ENCODE data around the gene MMRN1.

The MMRN1 gene

GRCh38 chr4:89914609-89915550 lies 20.2 kb downstream of the MMRN1 start:
- Histone ChIP-seq H3K4me1 (ENCODE audit: control insufficient read depth, insufficient read depth, low read length) (peaks cover 7% of the 10 kb centered on the region), H3K4me3 (ENCODE audit: low read depth, low read length) (no peak overlapping the region), H3K9ac (ENCODE audit: low read depth, low read length) (no peak overlapping the region)

DNA sequence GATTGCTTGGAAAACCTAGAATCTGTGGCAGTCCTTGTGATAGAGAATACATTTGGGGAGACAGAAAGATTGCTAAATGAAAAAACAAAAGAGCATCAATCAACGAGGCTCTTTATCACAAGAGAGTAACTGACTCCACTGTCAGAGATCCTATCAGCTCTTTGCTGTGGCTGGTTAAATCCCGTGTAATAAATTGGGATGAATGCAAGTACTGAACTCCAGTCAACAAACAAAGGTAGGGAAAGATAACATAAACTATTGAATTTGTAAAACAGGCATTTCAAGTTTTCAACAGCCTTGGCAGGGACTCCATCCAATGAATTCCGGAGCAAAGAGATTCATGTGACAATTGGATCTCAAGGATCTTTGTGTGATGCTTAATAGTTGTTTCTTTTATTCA lies 21.3 kb downstream of the MMRN1 start:
- Histone ChIP-seq H3K4me1 (ENCODE audit: control insufficient read depth, insufficient read depth, low read length) (peaks cover 7% of the 10 kb centered on the region), H3K27me3 (ENCODE audit: control insufficient read depth, insufficient read depth, low read length) (no peaks in the 10 kb centered on the region), H3K36me3 (ENCODE audit: control insufficient read depth, insufficient read depth, low read length) (no peaks in the 10 kb centered on the region), H3K9me3 (ENCODE audit: control insufficient read depth, insufficient read depth, low read length) (no peaks in the 10 kb centered on the region), H3K4me3 (ENCODE audit: low read depth, low read length) (no peak overlapping the region), H3K9ac (ENCODE audit: low read depth, low read length) (no peak overlapping the region)

More at GRCh38 chr4:89914609-89915550, 20.2 kb downstream of the MMRN1 start:
- Histone ChIP-seq H3K36me3 (ENCODE audit: control insufficient read depth, insufficient read depth, low read length) (no peaks in the 10 kb centered on the region), H3K9me3 (ENCODE audit: control insufficient read depth, insufficient read depth, low read length) (no peaks in the 10 kb centered on the region), H3K27me3 (ENCODE audit: control insufficient read depth, insufficient read depth, low read length) (no peaks in the 10 kb centered on the region)

- Histone ChIP-seq H3K4me3 (ENCODE audit: low read depth, low read length) (no peak overlapping the region), H3K36me3 (ENCODE audit: control insufficient read depth, insufficient read depth, low read length) (no peaks in the 10 kb centered on the region), H3K9me3 (ENCODE audit: control insufficient read depth, insufficient read depth, low read length) (no peaks in the 10 kb centered on the region), H3K27me3 (ENCODE audit: control insufficient read depth, insufficient read depth, low read length) (no peaks in the 10 kb centered on the region), H3K4me1 (ENCODE audit: control insufficient read depth, insufficient read depth, low read length) (no peaks in the 10 kb centered on the region), H3K9ac (ENCODE audit: low read depth, low read length) (no peak overlapping the region)
Measured at GRCh38 chr4:89922848-89923416, 28.3 kb downstream of the MMRN1 start.

- Histone ChIP-seq H3K9ac (ENCODE audit: low read depth, low read length) (no peak overlapping the region), H3K4me1 (ENCODE audit: control insufficient read depth, insufficient read depth, low read length) (peaks cover 4% of the 10 kb centered on the region), H3K36me3 (ENCODE audit: control insufficient read depth, insufficient read depth, low read length) (no peaks in the 10 kb centered on the region), H3K9me3 (ENCODE audit: control insufficient read depth, insufficient read depth, low read length) (no peaks in the 10 kb centered on the region), H3K27me3 (ENCODE audit: control insufficient read depth, insufficient read depth, low read length) (no peaks in the 10 kb centered on the region), H3K4me3 (ENCODE audit: low read depth, low read length) (no peak overlapping the region)
Measured at GRCh38 chr4:89928838-89929237, 34.2 kb downstream of the MMRN1 start.

GRCh38 chr4:89929425-89930159 lies 34.9 kb downstream of the MMRN1 start:
- peaks cover 4% of the 10 kb centered on the region for H3K4me1 ChIP-seq (ENCODE audit: control insufficient read depth, insufficient read depth, low read length)
- H3K36me3 ChIP-seq (ENCODE audit: control insufficient read depth, insufficient read depth, low read length), result no peaks in the 10 kb centered on the region
- H3K4me3 ChIP-seq (ENCODE audit: low read depth, low read length), result no peak overlapping the region
- H3K9me3 ChIP-seq (ENCODE audit: control insufficient read depth, insufficient read depth, low read length), result no peaks in the 10 kb centered on the region
- H3K9ac ChIP-seq (ENCODE audit: low read depth, low read length), result no peak overlapping the region
- no peaks in the 10 kb centered on the region for H3K27me3 ChIP-seq (ENCODE audit: control insufficient read depth, insufficient read depth, low read length)

- Histone ChIP-seq H3K4me3 (ENCODE audit: low read depth, low read length) (no peak overlapping the region), H3K36me3 (ENCODE audit: control insufficient read depth, insufficient read depth, low read length) (no peaks in the 10 kb centered on the region), H3K9me3 (ENCODE audit: control insufficient read depth, insufficient read depth, low read length) (no peaks in the 10 kb centered on the region), H3K27me3 (ENCODE audit: control insufficient read depth, insufficient read depth, low read length) (no peaks in the 10 kb centered on the region), H3K9ac (ENCODE audit: low read depth, low read length) (no peak overlapping the region), H3K4me1 (ENCODE audit: control insufficient read depth, insufficient read depth, low read length) (no peaks in the 10 kb centered on the region)
Measured at GRCh38 chr4:89939546-89939945, 44.9 kb downstream of the MMRN1 start.

DNA sequence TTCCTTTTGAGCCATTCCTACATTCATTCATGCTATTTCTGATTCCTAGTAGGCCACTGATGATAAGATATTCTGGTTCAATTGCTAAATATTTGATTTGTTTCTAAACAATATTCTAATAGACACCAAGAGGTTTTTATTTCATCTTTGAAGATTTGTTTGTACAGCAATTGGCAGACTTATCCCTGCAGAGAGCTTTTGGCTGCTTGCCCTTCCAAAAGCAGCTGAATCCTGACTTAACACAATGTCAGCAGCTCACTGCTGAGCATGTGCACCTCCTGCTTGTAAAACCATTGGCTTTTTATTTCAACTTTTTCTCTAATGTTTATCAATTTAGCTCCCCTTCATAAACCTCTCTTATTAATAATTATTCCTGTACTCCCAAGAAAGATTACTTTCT lies 45.3 kb downstream of the MMRN1 start:
- no peaks in the 10 kb centered on the region for H3K9me3 ChIP-seq (ENCODE audit: control insufficient read depth, insufficient read depth, low read length)
- no peak overlapping the region for H3K4me3 ChIP-seq (ENCODE audit: low read depth, low read length)
- no peak overlapping the region for H3K9ac ChIP-seq (ENCODE audit: low read depth, low read length)
- no peaks in the 10 kb centered on the region for H3K4me1 ChIP-seq (ENCODE audit: control insufficient read depth, insufficient read depth, low read length)
- no peaks in the 10 kb centered on the region for H3K27me3 ChIP-seq (ENCODE audit: control insufficient read depth, insufficient read depth, low read length)
- H3K36me3 ChIP-seq (ENCODE audit: control insufficient read depth, insufficient read depth, low read length), result no peaks in the 10 kb centered on the region

DNA sequence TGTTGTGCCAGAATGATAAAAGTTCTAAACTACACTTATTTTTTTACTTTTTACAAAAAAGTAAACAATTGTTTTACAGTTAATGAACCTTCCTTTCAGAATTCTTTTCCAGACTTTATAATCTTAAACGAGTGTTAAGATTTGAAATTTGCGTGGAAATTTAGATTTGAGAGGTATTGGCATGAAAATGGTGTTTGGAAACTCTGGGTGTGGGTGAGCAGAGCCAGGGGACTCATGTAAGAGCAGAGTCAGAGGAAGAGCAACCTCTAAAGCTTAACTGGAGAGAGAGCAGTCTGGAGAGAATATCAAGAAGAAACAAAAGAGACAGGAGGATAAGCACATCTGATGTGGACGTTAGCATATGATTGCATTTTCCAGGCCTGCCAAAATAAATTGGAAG lies 48.2 kb downstream of the MMRN1 start:
- Histone ChIP-seq H3K9me3 (ENCODE audit: control insufficient read depth, insufficient read depth, low read length) (no peaks in the 10 kb centered on the region), H3K27me3 (ENCODE audit: control insufficient read depth, insufficient read depth, low read length) (no peaks in the 10 kb centered on the region), H3K36me3 (ENCODE audit: control insufficient read depth, insufficient read depth, low read length) (no peaks in the 10 kb centered on the region), H3K4me1 (ENCODE audit: control insufficient read depth, insufficient read depth, low read length) (no peaks in the 10 kb centered on the region), H3K9ac (ENCODE audit: low read depth, low read length) (no peak overlapping the region), H3K4me3 (ENCODE audit: low read depth, low read length) (no peak overlapping the region)

- Histone ChIP-seq H3K27me3 (ENCODE audit: control insufficient read depth, insufficient read depth, low read length) (no peaks in the 10 kb centered on the region), H3K4me3 (ENCODE audit: low read depth, low read length) (no peak overlapping the region), H3K36me3 (ENCODE audit: control insufficient read depth, insufficient read depth, low read length) (no peaks in the 10 kb centered on the region), H3K9ac (ENCODE audit: low read depth, low read length) (no peak overlapping the region), H3K9me3 (ENCODE audit: control insufficient read depth, insufficient read depth, low read length) (no peaks in the 10 kb centered on the region), H3K4me1 (ENCODE audit: control insufficient read depth, insufficient read depth, low read length) (peaks cover 11% of the 10 kb centered on the region)
Measured at GRCh38 chr4:89949782-89950387, 55.2 kb downstream of the MMRN1 start.

DNA sequence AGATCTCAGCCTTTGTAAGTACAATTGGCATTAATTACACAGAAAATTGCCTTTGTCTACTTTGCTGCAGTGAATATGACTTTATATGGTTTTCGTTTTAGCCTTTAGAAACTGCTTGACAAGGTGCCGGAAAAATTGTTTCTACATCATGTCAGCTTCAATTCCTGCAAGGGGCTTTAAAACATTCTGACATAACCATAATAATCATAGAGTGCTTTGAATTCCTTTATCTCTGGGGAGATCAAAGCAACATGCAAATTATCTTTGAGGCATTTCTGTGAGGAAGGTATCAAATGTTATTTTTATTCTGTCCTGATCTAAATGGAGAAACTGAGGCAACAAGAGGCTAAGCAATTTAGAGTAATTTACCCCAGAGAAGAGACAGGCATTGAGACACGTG lies 57.8 kb downstream of the MMRN1 start:
- Histone ChIP-seq H3K9ac (ENCODE audit: low read depth, low read length) (no peak overlapping the region), H3K9me3 (ENCODE audit: control insufficient read depth, insufficient read depth, low read length) (no peaks in the 10 kb centered on the region), H3K4me3 (ENCODE audit: low read depth, low read length) (no peak overlapping the region), H3K36me3 (ENCODE audit: control insufficient read depth, insufficient read depth, low read length) (no peaks in the 10 kb centered on the region), H3K27me3 (ENCODE audit: control insufficient read depth, insufficient read depth, low read length) (no peaks in the 10 kb centered on the region), H3K4me1 (ENCODE audit: control insufficient read depth, insufficient read depth, low read length) (peaks cover 23% of the 10 kb centered on the region)

- Histone ChIP-seq H3K9me3 (ENCODE audit: control insufficient read depth, insufficient read depth, low read length) (no peaks in the 10 kb centered on the region), H3K27me3 (ENCODE audit: control insufficient read depth, insufficient read depth, low read length) (no peaks in the 10 kb centered on the region), H3K36me3 (ENCODE audit: control insufficient read depth, insufficient read depth, low read length) (no peaks in the 10 kb centered on the region), H3K4me1 (ENCODE audit: control insufficient read depth, insufficient read depth, low read length) (peaks cover 27% of the 10 kb centered on the region), H3K9ac (ENCODE audit: low read depth, low read length) (no peak overlapping the region), H3K4me3 (ENCODE audit: low read depth, low read length) (no peak overlapping the region)
Measured at GRCh38 chr4:89954906-89955695, 60.4 kb downstream of the MMRN1 start.
